Central memory CD8-positive, alpha-beta T cell (primary cell): Measurements from ENCODE around the gene PACRG.
"Not testable (repeated sequence)": the region's sequence is repeated elsewhere in the genome, so short reads cannot be mapped to it uniquely, and the experiment has no call there.

Source experiments
- ATAC-seq: fragments of 150-1000 bp; cut with Tn5 transposase; replicated peaks from 2 replicates; pipeline ENCODE4 v1.10.0; 2022; ENCODE audit warnings: mild to moderate bottlenecking, moderate FRiP score, moderate number of reproducible peaks; ENCODE audit not compliant: poor library complexity, severe bottlenecking; ENCODE audit errors: extremely low read depth
- DNase-seq, 2 donors: peaks; one replicate each; pipeline ENCODE4 v3.0.0; 2021; ENCODE audit warnings: low spot score in 2 of 2
- H3K27ac Mint-ChIP-seq: one replicate; pipeline ENCODE4 v1.8.0; 2022; ENCODE audit warnings: low read depth, mild to moderate bottlenecking, moderate library complexity, mixed read lengths
- H3K27me3 Mint-ChIP-seq: one replicate; pipeline ENCODE4 v1.8.0; 2022; ENCODE audit warnings: mixed read lengths
- H3K36me3 Mint-ChIP-seq: one replicate; pipeline ENCODE4 v1.8.0; 2022; ENCODE audit warnings: mild to moderate bottlenecking, moderate library complexity, mixed read lengths; ENCODE audit not compliant: insufficient read depth
- H3K4me1 Mint-ChIP-seq: one replicate; pipeline ENCODE4 v1.8.0; 2022; ENCODE audit warnings: mixed read lengths
- H3K4me3 Mint-ChIP-seq: one replicate; pipeline ENCODE4 v1.8.0; 2022; ENCODE audit warnings: mild to moderate bottlenecking, moderate library complexity, mixed read lengths
- H3K9me3 Mint-ChIP-seq: one replicate; pipeline ENCODE4 v1.8.0; 2022; ENCODE audit warnings: mixed read lengths

The PACRG gene

GRCh38 chr6:163316866-163317495, 589.2 kb downstream of the PACRG start:
- not testable (repeated sequence) for H3K9me3 Mint-ChIP-seq, H3K4me3 Mint-ChIP-seq, H3K36me3 Mint-ChIP-seq, H3K4me1 Mint-ChIP-seq, H3K27ac Mint-ChIP-seq, DNase-seq, ATAC-seq
- peaks cover 62% of the 10 kb centered on the region for H3K27me3 Mint-ChIP-seq

- Mint-ChIP-seq H3K9me3 (no peaks in the 10 kb centered on the region), H3K27ac (no peak overlapping the region), H3K4me3 (no peak overlapping the region), H3K27me3 (peaks cover 60% of the 10 kb centered on the region), H3K4me1 (no peaks in the 10 kb centered on the region), H3K36me3 (no peaks in the 10 kb centered on the region)
- DNase-seq (no peak), ATAC-seq (no peak)
Observed at GRCh38 chr6:163318071-163318786, 590.5 kb downstream of the PACRG start.

- Mint-ChIP-seq H3K27me3 (peaks cover 52% of the 10 kb centered on the region), H3K4me3 (no peak overlapping the region), H3K36me3 (no peaks in the 10 kb centered on the region), H3K27ac (no peak overlapping the region), H3K9me3 (no peaks in the 10 kb centered on the region), H3K4me1 (no peaks in the 10 kb centered on the region)
- ATAC-seq (no peak), DNase-seq (no peak)
Observed at GRCh38 chr6:163319609-163320366, 592.0 kb downstream of the PACRG start.

- no peaks in the 10 kb centered on the region for H3K36me3 Mint-ChIP-seq
- H3K27me3 Mint-ChIP-seq, result peaks cover 51% of the 10 kb centered on the region
- H3K4me3 Mint-ChIP-seq, result no peak overlapping the region
- DNase-seq (no peak), ATAC-seq (no peak)
- H3K9me3 Mint-ChIP-seq, result no peaks in the 10 kb centered on the region
- no peaks in the 10 kb centered on the region for H3K4me1 Mint-ChIP-seq
- H3K27ac Mint-ChIP-seq, result no peak overlapping the region
Observed at GRCh38 chr6:163320402-163320801, 592.6 kb downstream of the PACRG start.

- no peak overlapping the region for H3K4me3 Mint-ChIP-seq
- DNase-seq (no peak), ATAC-seq (no peak)
- H3K4me1 Mint-ChIP-seq, result no peaks in the 10 kb centered on the region
- peaks cover 47% of the 10 kb centered on the region for H3K27me3 Mint-ChIP-seq
- H3K27ac Mint-ChIP-seq, result no peak overlapping the region
- H3K36me3 Mint-ChIP-seq, result no peaks in the 10 kb centered on the region
- no peaks in the 10 kb centered on the region for H3K9me3 Mint-ChIP-seq
Observed at GRCh38 chr6:163320804-163321203, 593.0 kb downstream of the PACRG start.

- H3K36me3 Mint-ChIP-seq, result no peaks in the 10 kb centered on the region
- H3K9me3 Mint-ChIP-seq, result no peaks in the 10 kb centered on the region
- no peak overlapping the region for H3K4me3 Mint-ChIP-seq
- no peaks in the 10 kb centered on the region for H3K4me1 Mint-ChIP-seq
- peaks cover 43% of the 10 kb centered on the region for H3K27me3 Mint-ChIP-seq
- DNase-seq (no peak), ATAC-seq (no peak)
- H3K27ac Mint-ChIP-seq, result no peak overlapping the region
Observed at GRCh38 chr6:163321717-163322116, 593.9 kb downstream of the PACRG start.

- Mint-ChIP-seq H3K27ac (no peak overlapping the region), H3K4me1 (no peaks in the 10 kb centered on the region), H3K27me3 (peaks cover 42% of the 10 kb centered on the region), H3K36me3 (no peaks in the 10 kb centered on the region), H3K4me3 (no peak overlapping the region), H3K9me3 (no peaks in the 10 kb centered on the region)
- no peak for DNase-seq
- ATAC-seq, result no peak
Observed at GRCh38 chr6:163323274-163323673, 595.5 kb downstream of the PACRG start.

- ATAC-seq (no peak), DNase-seq (no peak)
- H3K36me3 Mint-ChIP-seq, result no peaks in the 10 kb centered on the region
- no peak overlapping the region for H3K27ac Mint-ChIP-seq
- peaks cover 38% of the 10 kb centered on the region for H3K27me3 Mint-ChIP-seq
- no peaks in the 10 kb centered on the region for H3K4me1 Mint-ChIP-seq
- no peaks in the 10 kb centered on the region for H3K9me3 Mint-ChIP-seq
- H3K4me3 Mint-ChIP-seq, result no peak overlapping the region
Observed at GRCh38 chr6:163323705-163324104, 595.9 kb downstream of the PACRG start.

GRCh38 chr6:163324326-163324687, 596.5 kb downstream of the PACRG start:
- H3K36me3 Mint-ChIP-seq, result no peaks in the 10 kb centered on the region
- no peaks in the 10 kb centered on the region for H3K9me3 Mint-ChIP-seq

GRCh38 chr6:163324688-163325389, 597.1 kb downstream of the PACRG start:
- no peak overlapping the region for H3K4me3 Mint-ChIP-seq
- no peaks in the 10 kb centered on the region for H3K9me3 Mint-ChIP-seq
- peaks cover 34% of the 10 kb centered on the region for H3K27me3 Mint-ChIP-seq
- DNase-seq (no peak), ATAC-seq (no peak)
- H3K27ac Mint-ChIP-seq, result no peak overlapping the region
- no peaks in the 10 kb centered on the region for H3K36me3 Mint-ChIP-seq
- no peaks in the 10 kb centered on the region for H3K4me1 Mint-ChIP-seq

More at GRCh38 chr6:163324326-163324687, 596.5 kb downstream of the PACRG start:
- no peaks in the 10 kb centered on the region for H3K4me1 Mint-ChIP-seq
- peaks cover 35% of the 10 kb centered on the region for H3K27me3 Mint-ChIP-seq
- ATAC-seq (no peak), DNase-seq (no peak)
- H3K27ac Mint-ChIP-seq, result no peak overlapping the region
- no peak overlapping the region for H3K4me3 Mint-ChIP-seq

- Mint-ChIP-seq H3K27me3 (peaks cover 28% of the 10 kb centered on the region), H3K9me3 (no peaks in the 10 kb centered on the region), H3K4me3 (no peak overlapping the region), H3K4me1 (no peaks in the 10 kb centered on the region), H3K27ac (no peak overlapping the region), H3K36me3 (no peaks in the 10 kb centered on the region)
- no peak for DNase-seq
- ATAC-seq, result no peak
Observed at GRCh38 chr6:163325390-163325784, 597.6 kb downstream of the PACRG start.

GRCh38 chr6:163327165-163327880, 599.5 kb downstream of the PACRG start:
- no peak for ATAC-seq
- H3K27ac Mint-ChIP-seq, result no peak overlapping the region
- no peak overlapping the region for H3K4me3 Mint-ChIP-seq

More at GRCh38 chr6:163327165-163327880, 599.5 kb downstream of the PACRG start:
- Mint-ChIP-seq H3K27me3 (peaks cover 16% of the 10 kb centered on the region), H3K36me3 (no peaks in the 10 kb centered on the region), H3K4me1 (no peaks in the 10 kb centered on the region), H3K9me3 (no peaks in the 10 kb centered on the region)
- no peak for DNase-seq
